PC-9 (cell line): ENCODE data around the gene ADGRV1.

Experiments
- EZH2 ChIP-seq: fragments of 200-600 bp; sonication (generic); IDR thresholded peaks from 2 replicates; pipeline ENCODE4 v1.8.0; 2017; ENCODE audit warnings: antibody characterized with exemption, low read depth
- TF ChIP-seq, protein P1 (sequence below): fragments of 200-600 bp; sonication (generic); conservative IDR thresholded peaks from 2 replicates; pipeline ENCODE4 v1.6.1; 2017; ENCODE audit warnings: mixed run types, antibody characterized with exemption, mild to moderate bottlenecking, moderate library complexity

DNA sequence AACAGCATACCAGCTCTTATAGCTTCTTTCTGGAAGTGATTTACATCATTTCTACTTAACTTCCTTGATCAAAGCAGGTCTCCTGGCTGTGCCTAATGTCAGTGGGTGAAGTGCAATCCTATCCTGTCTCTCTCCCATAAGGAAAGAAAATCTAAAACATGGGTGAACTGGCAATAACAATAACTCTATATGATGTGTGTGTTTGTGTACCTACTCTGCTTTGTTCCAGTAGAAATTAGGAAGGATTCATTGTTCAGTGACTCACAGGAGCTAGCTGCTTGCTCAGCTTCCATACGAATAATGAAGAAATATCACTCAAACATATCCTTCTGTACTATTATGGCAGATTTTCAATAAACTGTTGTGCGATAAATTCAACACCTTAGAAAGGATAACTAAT is 123.7 kb downstream of the ADGRV1 start:
- TF ChIP-seq, protein P1, sequence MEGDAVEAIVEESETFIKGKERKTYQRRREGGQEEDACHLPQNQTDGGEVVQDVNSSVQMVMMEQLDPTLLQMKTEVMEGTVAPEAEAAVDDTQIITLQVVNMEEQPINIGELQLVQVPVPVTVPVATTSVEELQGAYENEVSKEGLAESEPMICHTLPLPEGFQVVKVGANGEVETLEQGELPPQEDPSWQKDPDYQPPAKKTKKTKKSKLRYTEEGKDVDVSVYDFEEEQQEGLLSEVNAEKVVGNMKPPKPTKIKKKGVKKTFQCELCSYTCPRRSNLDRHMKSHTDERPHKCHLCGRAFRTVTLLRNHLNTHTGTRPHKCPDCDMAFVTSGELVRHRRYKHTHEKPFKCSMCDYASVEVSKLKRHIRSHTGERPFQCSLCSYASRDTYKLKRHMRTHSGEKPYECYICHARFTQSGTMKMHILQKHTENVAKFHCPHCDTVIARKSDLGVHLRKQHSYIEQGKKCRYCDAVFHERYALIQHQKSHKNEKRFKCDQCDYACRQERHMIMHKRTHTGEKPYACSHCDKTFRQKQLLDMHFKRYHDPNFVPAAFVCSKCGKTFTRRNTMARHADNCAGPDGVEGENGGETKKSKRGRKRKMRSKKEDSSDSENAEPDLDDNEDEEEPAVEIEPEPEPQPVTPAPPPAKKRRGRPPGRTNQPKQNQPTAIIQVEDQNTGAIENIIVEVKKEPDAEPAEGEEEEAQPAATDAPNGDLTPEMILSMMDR, result no peak
- no peak for TF ChIP-seq EZH2
